ENCODE measurements around the gene ANXA4.

- TF ChIP-seq, protein P1, sequence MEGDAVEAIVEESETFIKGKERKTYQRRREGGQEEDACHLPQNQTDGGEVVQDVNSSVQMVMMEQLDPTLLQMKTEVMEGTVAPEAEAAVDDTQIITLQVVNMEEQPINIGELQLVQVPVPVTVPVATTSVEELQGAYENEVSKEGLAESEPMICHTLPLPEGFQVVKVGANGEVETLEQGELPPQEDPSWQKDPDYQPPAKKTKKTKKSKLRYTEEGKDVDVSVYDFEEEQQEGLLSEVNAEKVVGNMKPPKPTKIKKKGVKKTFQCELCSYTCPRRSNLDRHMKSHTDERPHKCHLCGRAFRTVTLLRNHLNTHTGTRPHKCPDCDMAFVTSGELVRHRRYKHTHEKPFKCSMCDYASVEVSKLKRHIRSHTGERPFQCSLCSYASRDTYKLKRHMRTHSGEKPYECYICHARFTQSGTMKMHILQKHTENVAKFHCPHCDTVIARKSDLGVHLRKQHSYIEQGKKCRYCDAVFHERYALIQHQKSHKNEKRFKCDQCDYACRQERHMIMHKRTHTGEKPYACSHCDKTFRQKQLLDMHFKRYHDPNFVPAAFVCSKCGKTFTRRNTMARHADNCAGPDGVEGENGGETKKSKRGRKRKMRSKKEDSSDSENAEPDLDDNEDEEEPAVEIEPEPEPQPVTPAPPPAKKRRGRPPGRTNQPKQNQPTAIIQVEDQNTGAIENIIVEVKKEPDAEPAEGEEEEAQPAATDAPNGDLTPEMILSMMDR (conservative IDR thresholded peaks at IDR 0.05; ENCODE audit: low read depth, low read length): no peak
- no peak for TF ChIP-seq EZH2phosphoT487 (IDR thresholded peaks at IDR 0.05; ENCODE audit: borderline replicate concordance, low read length)
Observed at GRCh38 chr2:69784228-69784627, 42.3 kb downstream of the ANXA4 start.

Measured in PC-3 (cell line).